ENCODE results near the gene SCCPDH.

- no peak for TF ChIP-seq CTCF (IDR thresholded peaks at IDR 0.05; ENCODE audit: low read length)
- TF ChIP-seq EZH2 (IDR thresholded peaks at IDR 0.05; ENCODE audit: borderline replicate concordance, low read length): no peak
These were observed 73.4 kb downstream of the SCCPDH start for GRCh38 chr1:246797597-246797996.
